NCI-H2107 (cell line): ENCODE measurements around the gene HBM.
"Not testable (repeated sequence)": the region's sequence is repeated elsewhere in the genome, so short reads cannot be mapped to it uniquely, and the experiment has no call there.

Experiments used
- DNase-seq: peaks from one replicate; lab custom pipeline; 2025; lab: John Stamatoyannopoulos, UW

Gene HBM

DNA sequence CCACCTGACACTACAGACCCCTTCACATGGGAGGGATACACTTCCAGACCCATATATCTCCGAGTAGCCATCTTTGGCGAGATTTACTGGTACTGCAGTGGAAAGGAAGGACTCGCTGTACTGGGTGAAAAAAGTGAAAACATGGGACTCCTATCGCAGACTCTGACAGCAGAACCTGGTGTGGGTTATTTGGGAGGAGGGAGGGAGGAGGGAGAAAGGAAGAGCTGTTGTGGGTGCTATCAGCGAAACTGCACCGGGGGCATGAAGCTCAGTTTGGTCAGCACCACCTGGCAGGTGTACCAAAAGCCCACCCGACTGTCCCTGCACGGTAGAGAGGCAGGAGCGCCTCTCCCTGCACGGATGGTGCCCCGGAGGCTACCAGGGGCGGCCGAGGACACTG is 19.4 kb downstream of the HBM start:
- no peak for DNase-seq

DNA sequence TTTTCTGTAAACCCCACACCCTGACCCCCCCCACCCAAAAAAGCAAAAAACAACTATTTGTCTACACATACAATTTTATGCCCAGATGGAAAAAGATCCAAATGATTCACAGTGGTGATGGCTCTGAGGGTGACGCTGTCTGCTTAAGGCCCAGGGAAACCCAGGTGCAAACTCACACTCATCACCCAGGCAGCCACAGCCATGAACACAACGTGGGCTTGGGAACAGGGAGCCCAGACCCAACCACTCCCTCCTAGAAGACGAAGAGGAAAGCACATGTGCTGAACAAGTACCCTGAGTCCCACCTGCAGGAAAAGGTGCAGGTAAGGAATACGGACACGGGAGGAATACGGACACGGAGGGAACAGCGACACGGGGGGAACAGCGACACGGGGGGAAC is 19.9 kb downstream of the HBM start:
- DNase-seq: no peak

DNA sequence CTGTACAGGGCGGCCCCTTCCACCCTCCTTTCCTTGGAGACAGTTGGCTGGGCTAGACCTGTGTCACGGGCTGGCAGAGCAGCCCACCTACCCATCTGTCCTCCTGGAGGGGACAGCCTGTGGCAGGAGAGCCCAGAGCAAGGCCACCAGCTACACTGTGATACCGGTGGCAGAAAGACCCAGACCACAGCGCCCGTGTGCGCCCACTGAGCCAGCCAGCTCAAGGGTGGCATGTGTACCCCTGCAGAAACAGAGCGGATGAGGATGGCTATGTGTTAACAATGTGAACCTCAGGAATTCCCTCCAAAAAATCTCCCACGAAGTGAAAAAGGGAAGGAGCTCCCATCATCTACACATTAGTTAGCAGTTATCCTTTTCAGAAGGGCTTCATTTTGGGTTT is 21.6 kb downstream of the HBM start:
- no peak for DNase-seq

DNA sequence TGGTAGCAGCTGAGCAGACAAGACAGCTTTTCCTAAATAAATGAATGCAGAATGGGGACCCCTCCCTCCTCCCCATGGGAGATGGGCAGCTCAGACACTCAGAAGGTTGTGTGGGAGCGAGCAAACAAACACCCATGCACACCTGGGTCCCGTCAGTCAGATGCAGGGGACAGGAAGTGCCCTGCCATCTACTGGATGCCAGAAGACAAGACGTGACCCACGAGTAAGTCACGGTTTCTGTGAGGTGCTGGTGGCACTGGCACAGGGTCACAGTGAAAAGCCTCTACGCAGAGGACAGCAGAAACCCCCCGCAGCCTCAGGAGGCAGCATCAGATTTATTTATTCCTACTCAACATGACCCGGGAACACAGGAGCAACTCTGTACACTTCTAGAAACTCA is 22.9 kb downstream of the HBM start:
- no peak for DNase-seq

DNA sequence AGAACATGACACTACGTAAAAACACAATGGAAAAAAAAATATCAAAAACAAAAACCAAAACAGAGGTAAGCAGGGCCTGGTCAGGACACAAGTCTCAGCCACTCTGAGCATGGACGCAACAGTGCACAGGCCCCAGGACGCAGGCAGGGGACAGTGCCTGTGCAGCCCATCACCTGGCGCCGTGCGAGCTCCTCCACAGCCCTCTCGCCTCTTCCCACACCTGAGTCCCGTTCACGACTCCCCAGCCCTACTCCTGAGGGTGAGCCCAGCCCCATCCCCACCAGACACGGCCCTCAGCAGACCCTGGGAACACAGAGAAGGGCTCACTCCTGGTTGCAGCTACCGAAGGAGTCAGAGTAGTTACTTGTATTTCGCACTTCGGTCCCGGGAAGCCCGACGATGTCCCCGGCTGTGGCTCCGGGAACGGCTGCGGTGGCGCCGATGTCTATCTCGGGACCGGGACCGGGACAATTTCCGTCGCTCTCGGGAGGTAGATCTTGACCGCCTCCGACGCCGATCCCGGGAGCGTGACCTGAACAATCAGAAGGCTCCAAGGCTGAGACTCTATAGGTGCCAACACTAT is 23.9 kb downstream of the HBM start:
- DNase-seq: no peak

DNA sequence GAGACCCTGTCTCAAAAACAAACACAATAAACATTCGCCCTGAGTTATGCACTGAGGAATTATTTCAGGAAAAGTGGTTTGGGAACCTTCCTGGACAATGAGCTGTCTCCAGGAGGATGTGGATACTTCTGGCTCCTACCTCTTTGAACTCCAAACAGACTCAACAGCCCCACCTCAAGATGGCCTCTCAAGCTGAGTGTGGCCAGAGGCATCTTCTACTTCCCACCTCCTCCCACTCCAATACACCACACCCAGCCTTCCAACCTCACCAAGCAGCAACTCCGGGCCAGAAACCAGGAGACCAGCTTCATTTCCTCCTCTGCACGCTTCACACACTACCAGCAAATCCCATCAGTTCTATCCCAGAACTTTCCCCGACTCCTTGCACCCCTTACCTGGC is 26.1 kb downstream of the HBM start:
- DNase-seq: no peak

DNA sequence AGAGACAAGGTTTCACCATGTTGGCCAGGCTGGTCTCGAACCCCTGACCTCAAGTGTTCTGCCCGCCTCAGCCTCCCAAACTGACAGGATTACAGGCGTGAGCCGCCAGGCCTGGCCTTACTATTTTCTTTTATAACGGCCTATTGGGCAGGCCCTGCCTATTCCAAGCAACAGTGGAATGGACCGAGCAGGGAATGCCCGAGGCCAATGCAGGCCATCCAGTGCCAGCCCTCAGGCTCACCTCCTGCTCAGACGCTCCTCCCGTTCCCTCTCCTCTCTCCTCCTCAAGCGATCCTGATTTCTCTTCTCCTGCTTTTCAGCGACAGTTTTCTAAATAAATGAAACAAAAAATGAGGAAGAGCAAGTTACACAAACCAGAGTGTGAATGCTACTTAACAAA is 26.9 kb downstream of the HBM start:
- DNase-seq: no peak

DNA sequence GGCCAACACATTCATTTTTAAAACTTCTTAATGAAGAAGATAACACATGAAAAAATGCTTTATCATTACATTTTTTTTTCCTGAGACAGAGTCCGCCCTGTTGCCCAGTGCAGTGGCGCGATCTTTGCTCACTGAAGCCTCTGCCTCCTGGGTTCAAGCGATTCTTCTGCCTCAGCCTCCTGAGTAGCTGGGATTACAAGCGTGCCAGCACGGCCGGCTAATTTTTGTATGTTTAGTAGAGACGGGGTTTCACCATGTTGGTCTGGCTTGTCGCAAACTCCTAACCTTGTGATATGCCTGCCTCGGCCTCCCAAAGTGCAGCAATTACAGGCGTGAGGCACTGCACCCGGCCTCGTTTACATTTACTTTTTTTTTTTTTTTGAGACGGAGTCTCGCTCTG is 27.7 kb downstream of the HBM start:
- no peak for DNase-seq

DNA sequence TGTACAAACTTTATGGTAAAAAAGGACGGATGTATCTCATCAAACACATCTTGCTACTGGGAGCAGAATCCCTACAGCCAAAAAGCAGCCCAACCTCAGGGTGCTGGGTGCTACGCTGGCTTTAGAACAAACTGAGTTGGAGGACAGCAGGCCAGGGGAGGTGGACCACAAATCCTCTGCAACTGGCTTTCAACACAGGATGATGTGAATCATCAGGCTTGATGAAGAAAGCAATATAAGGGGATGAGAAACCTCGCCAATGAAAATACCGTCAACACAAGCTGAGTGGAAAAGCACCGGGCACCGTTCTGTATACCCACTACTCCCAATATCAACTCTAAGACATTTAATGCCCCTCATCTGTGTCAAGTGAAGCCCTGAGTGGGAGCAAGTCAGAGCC is 28.7 kb downstream of the HBM start:
- DNase-seq: no peak

DNA sequence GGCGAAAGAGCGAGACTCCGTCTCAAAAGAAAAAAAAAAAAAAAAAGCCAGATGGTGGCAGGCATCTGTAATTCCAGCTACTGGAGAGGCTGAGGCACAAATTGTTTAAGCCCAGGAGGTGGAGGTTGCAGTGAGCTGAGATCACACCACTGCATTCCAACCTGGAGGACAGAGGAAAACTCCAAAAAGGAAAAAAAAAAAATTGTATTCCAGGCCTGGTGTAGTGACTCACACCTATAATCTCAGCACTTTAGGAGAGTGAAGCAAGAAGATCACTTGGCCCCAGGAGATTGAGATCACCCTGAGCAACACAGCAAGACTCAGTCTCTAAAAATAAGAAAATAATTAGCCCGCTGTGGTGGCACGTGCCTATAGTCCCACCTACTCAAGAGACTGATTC is 34.6 kb downstream of the HBM start:
- no peak for DNase-seq

DNA sequence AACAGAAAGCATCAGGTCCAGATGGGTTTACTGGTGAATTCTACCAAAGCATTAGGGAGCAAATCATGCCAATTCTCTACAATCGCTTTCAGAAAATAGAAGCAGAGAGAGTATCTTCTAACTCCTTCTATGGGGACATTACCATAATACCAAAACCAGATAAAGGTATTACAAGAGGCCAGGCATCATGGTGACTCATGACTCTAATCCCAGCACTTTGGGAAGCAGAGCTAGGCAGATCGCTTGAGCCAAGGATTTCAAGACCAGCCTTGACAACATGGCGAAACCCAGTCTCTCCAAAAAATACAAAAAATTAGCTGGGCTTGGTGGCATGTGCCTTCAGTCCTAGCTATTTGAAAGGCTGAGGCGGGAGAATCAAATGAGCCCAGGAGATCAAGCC is 37.5 kb downstream of the HBM start:
- DNase-seq: no peak

DNA sequence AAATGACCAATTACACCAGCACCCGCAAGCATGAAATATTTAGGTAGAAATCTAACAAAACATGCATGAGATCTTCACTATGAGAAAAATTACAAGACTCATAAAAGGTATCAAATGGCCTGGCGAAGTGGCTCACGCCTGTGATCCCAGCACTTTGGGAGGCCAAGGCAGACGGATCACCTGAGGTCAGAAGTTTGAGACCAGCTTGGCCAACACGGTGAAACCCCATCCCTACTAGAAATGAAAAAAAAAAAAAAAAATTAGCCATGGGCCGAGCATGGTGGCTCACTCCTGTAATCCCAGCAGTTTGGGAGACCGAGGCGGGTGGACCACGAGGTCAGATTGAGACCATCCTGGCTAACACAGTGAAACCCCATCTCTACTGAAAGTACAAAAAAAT is 38.3 kb downstream of the HBM start:
- not testable (repeated sequence) for DNase-seq

DNA sequence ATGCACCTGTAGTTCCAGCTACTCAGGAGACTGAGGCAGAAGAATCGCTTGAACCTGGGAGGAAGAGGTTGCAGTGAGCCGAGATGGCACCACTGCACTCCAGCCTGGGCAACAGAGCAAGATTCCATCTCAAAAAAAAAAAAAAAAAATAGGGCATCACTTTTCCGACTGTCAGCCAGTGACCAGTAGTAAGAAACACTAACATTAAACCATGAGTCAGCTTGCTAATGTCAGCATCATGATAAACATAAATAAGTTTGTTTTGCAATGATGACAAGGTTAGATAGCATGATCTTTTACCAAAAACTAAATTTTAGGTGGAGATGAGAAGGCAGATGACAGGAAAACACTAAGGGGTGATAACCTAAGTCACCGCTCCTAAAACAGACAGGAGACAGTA is 43.6 kb downstream of the HBM start:
- DNase-seq: not testable (repeated sequence)

DNA sequence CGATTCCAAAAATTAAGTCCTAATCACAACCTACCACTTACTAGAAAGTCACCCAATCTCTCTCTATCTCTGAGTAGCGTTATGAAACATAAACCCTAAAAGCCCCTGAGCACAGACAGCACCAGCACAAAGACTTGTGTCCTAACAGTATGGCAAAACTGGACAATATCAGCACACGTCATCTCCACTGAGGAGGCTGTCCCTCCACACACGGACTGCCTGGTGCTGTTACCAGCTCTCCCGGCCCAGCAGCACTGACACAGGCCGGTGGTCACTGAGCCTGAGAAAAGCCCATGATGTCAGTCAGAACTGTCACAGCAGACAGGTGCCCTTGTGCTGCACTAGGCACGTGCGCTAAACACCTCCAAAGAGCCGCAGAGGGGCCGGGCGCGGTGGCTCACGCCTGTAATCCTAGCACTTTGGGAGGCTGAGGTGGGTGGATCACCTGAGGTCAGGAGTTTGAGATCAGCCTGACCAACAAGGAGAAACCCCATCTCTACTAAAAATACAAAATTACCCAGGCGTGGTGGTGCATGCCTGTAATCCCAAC is 45.9 kb downstream of the HBM start:
- not testable (repeated sequence) for DNase-seq

DNA sequence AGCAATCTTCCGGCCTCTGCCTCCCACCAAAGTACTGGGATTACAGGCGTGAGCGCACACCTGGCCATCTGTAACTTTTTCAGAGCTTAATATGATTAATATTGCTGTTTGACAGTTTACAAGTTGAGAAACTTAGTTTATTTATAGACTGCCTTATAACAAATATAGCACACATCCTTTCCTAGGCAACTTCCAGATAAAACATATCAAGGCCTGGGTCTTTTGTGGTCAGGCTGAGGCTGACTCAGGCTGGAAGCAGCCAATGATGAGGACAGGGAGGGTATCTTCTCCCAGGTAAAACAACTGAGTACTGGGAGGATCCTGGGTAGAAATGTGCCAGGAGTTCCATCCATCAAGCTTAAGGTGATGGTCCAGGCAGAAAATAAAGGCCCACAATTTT is 47.2 kb downstream of the HBM start:
- DNase-seq: no peak
